K562 (cell line): ENCODE results near the gene LZTS2. TPM values are rescaled to one million over a fixed set of nuclear protein-coding genes. Genes with fewer than 3 reads are reported as not detected.
A peak's percentile ranks its signal among the peaks of the same experiment; 100 is the strongest.

Source experiments
- BMI1 ChIP-seq: fragments of 150-350 bp; IDR thresholded peaks from 2 replicates; pipeline ENCODE4 v1.6.1; 2014; ENCODE audit warnings: low read length
- CBX2 ChIP-seq: fragments of 200-600 bp; sonication (generic); IDR thresholded peaks from one replicate; pipeline ENCODE4 v1.6.1; 2012; ENCODE audit warnings: mild to moderate bottlenecking, low read length, inconsistent platforms; ENCODE audit not compliant: insufficient read depth, poor library complexity, severe bottlenecking
- HOXB6 ChIP-seq: fragments of 250-450 bp; sonication (Bioruptor Pico); IDR thresholded peaks from 2 replicates; pipeline ENCODE4 v1.5.1; 2022; ENCODE audit warnings: mild to moderate bottlenecking, borderline replicate concordance
- MEF2A ChIP-seq: IDR thresholded peaks from 2 replicates; pipeline ENCODE4 v1.6.1; 2011; ENCODE audit warnings: low read depth, mild to moderate bottlenecking, low read length, moderate library complexity; ENCODE audit not compliant: control insufficient read depth
- PHF8 ChIP-seq: fragments of 200-600 bp; sonication (generic); IDR thresholded peaks from 2 replicates; pipeline ENCODE4 v1.6.1; 2012; ENCODE audit warnings: mixed run types, mild to moderate bottlenecking, inconsistent platforms, low read length, moderate library complexity, borderline replicate concordance
- POLR2AphosphoS5 ChIP-seq: IDR thresholded peaks from 2 replicates; pipeline ENCODE4 v1.6.1; 2011; ENCODE audit warnings: mild to moderate bottlenecking, low read depth, low read length, moderate library complexity; ENCODE audit not compliant: control insufficient read depth, insufficient read depth
- SAP30 ChIP-seq: fragments of 200-600 bp; sonication (generic); IDR thresholded peaks from 2 replicates; pipeline ENCODE4 v1.6.1; 2012; ENCODE audit warnings: borderline replicate concordance, low read depth, mild to moderate bottlenecking, moderate library complexity, low read length, control low read depth, inconsistent platforms; ENCODE audit not compliant: insufficient read depth, poor library complexity, severe bottlenecking
- SP1 ChIP-seq: sonication (generic); formaldehyde crosslinking; IDR thresholded peaks from 2 replicates; pipeline ENCODE4 v1.8.1; 2022; ENCODE audit warnings: mild to moderate bottlenecking, missing genetic modification reagents
- THRAP3 ChIP-seq: fragments of 450-650 bp; IDR thresholded peaks from 2 replicates; pipeline ENCODE4 v1.6.1; 2016; ENCODE audit warnings: mild to moderate bottlenecking, inconsistent platforms, borderline replicate concordance
- ZBTB8A ChIP-seq: fragments of 450-650 bp; IDR thresholded peaks from 2 replicates; pipeline ENCODE4 v1.6.1; 2018; ENCODE audit warnings: mild to moderate bottlenecking, moderate library complexity; ENCODE audit not compliant: partially characterized antibody
- ZNF12 ChIP-seq: sonication (generic); formaldehyde crosslinking; IDR thresholded peaks from 2 replicates; pipeline ENCODE4 v1.4.0; 2020; ENCODE audit warnings: mild to moderate bottlenecking, missing genetic modification reagents
- ZNF280A ChIP-seq: fragments of 450-650 bp; IDR thresholded peaks from 2 replicates; pipeline ENCODE4 v1.6.1; 2018; ENCODE audit warnings: mild to moderate bottlenecking, low read depth; ENCODE audit not compliant: partially characterized antibody
- ZNF407 ChIP-seq: fragments of 450-650 bp; IDR thresholded peaks from 2 replicates; pipeline ENCODE4 v1.6.1; 2016; ENCODE audit warnings: low read depth
- ZNF695 ChIP-seq: fragments of 450-650 bp; formaldehyde crosslinking; IDR thresholded peaks from 2 replicates; pipeline ENCODE4 v1.4.0; 2020; ENCODE audit warnings: mild to moderate bottlenecking, moderate library complexity
- polyA plus RNA-seq, 8 experiments: library from polyadenylated mRNA; depleted of rRNA in 4 of 8; stranded (reverse) in 5 of 8; unstranded in 3 of 8; fragments of >200 nt; fragmentation: Nextera tagmentation in 2 of 8; fragmentation: Illumina TruSeq in 1 of 8; extraction: Ambion mirVana in 2 of 8; extraction: Trizol in 1 of 8; gene quantifications; 2 replicates each; pipeline versions ENCODE4 v1.2.1 to v1.2.3, GENCODE V29; 2011 to 2014; ENCODE audit warnings: inconsistent platforms in 1 of 8, missing spikeins in 1 of 8
- total RNA-seq, 7 experiments: library from RNA; depleted of rRNA in 6 of 7; stranded (reverse); fragments of >200 nt in 6 of 7; fragmentation: Illumina TruSeq in 2 of 7; extraction: Trizol in 2 of 7; gene quantifications; 2 replicates each; pipeline versions ENCODE4 v1.2.1 to v1.2.3, GENCODE V29; 2011 to 2021; ENCODE audit warnings: low replicate concordance in 1 of 7

The LZTS2 gene
- total and polyA plus RNA-seq, 9 of the 15 experiments (the other 6 are each of a cell fraction or from before 2014, with no cell fraction given): 0.23 to 42.5 (median 14.7) TPM

GRCh38 chr10:101011517-101012423 lies 12.2 kb downstream of the LZTS2 start (continued):
- no peak for TF ChIP-seq ZNF280A
- no peak for TF ChIP-seq CBX2
- TF ChIP-seq ZNF407: no peak
- no peak for TF ChIP-seq POLR2AphosphoS5
- no peak for TF ChIP-seq BMI1
- no peak for TF ChIP-seq ZNF12
- no peak for TF ChIP-seq THRAP3
- no peak for TF ChIP-seq ZBTB8A
- no peak for TF ChIP-seq MEF2A
- no peak for TF ChIP-seq SAP30
- TF ChIP-seq ZNF695 (CRISPR knock-in tag): no peak
- no peak for TF ChIP-seq PHF8
- no peak for TF ChIP-seq HOXB6 (CRISPR knock-in tag)
- TF ChIP-seq SP1 (CRISPR knock-in tag): peak; percentile 47; the same call in 1 of the 2 replicates
- TF ChIP-seq, all 486 proteins: peak for 47
